GM19397 (cell line): ENCODE measurements around the gene TRAFD1.

Source experiments
- ATAC-seq: cut with Tn5 transposase; IDR thresholded peaks from one replicate; pipeline ENCODE4 v1.9.1; 2021; ENCODE audit warnings: mild to moderate bottlenecking, moderate library complexity; ENCODE audit not compliant: unreplicated experiment

The TRAFD1 gene

DNA sequence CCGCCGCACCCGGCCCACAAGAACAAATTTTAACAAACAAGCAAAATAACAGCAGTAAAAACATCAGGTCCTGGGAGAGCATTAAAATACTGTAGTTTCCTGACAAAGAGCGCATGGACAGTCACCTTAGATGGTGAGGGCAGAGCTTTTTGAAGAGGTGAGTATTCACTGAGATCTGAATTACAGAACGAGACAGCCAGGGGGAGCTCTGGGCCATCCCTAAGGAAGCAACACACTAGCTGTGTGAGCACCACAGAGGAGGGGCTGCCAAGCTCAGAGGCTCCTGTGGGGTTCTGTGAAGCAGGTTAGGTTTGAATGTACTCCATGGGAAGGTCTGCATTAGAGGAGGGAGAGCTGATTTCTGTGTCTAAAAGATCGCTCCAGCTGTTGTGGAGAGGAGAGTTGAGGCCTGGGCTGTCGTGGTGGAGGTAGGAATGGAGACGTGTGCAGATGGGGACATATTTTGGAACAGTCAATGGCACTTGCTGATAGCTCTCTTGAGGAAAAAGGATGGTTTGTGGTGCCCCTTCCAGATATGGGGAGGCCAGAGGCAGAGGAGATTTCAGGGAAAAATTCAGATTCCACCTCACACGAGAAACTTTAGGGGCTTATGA lies 72.9 kb downstream of the TRAFD1 start:
- ATAC-seq = no peak

DNA sequence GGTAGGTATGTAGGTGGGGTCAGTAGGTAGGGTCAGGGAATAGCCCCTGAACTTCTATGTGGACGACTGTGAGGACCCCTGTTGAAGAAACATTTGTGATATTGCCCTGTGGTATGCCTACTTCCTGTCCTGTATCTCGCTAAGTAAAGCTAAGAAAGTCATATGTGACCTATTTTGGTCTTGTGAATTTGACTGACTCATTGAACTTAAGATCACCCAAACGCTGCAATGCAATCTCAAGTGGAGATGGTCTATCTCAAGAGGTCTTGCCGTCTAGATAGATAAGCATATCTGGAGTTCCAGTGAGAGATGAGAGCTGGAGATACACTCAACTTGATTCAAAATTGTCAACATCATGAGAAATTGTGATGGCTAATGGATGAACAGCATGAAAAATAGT lies 73.8 kb downstream of the TRAFD1 start:
- ATAC-seq = no peak
